ENCODE data around the gene POMT2. TPM values are rescaled to one million over a fixed set of nuclear protein-coding genes. Genes with fewer than 3 reads are reported as not detected.
A peak's percentile ranks its signal among the peaks of the same experiment; 100 is the strongest.
"Not testable (repeated sequence)": the region's sequence is repeated elsewhere in the genome, so short reads cannot be mapped to it uniquely, and the experiment has no call there.

The POMT2 gene
- total RNA-seq, 1 experiment from 2014 or later, result 7.1 TPM

DNA sequence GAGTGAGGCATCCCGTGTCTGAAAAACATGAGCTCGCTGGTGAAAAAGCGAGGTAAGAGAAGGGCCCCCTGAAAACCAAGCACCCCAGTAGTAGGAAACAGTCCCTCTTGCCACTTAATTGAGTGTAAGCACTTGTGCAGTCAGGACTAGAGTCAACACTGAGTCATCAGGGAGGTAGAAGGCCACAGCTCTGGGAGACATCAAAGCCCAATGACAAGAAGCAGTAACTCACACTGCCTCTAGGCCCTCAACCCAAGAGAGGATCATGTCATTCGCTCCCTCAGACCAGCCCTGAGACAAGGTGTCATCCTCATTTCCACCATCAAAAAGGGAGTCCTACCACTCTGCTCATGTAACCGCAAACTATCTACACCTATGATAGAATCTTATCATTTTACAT is 17.8 kb downstream of the POMT2 start:
- Histone ChIP-seq H3K27ac (peak overlapping the region; percentile 13; the same call in 1 of the 2 replicates), H3K27me3 (replicated peaks) (no peaks in the 10 kb centered on the region), H3K4me3 (no peak overlapping the region), H3K9me3 (replicated peaks) (no peaks in the 10 kb centered on the region), H3K36me3 (no peaks in the 10 kb centered on the region; the same call in 1 of the 2 replicates), H3K4me1 (replicated peaks) (peaks cover 47% of the 10 kb centered on the region)
- DNase-seq (ENCODE audit: low read depth in 1 of 2, low spot score in 2 of 2), result peak; percentile 56 to 65

DNA sequence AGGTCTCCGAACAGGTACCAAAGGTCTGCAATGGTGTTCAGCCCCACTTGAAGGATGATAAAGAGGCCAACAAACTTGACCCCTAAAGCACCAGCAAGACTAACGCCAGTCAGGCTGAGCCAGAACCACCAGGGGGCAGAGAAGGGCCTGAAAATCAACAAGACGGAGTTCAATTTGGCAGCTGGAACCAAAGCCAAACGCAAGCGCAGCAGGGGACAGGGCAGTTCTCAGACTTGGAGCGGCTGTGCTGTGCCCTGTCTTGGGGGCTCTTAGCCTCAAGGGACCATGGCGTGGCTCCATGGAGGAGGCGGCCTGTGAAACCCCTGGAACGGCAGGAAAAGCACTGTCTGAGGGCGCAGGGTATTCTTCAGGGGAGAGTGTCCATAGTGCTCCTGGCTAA is 19.6 kb downstream of the POMT2 start:
- H3K9me3 ChIP-seq (replicated peaks), result no peaks in the 10 kb centered on the region

DNA sequence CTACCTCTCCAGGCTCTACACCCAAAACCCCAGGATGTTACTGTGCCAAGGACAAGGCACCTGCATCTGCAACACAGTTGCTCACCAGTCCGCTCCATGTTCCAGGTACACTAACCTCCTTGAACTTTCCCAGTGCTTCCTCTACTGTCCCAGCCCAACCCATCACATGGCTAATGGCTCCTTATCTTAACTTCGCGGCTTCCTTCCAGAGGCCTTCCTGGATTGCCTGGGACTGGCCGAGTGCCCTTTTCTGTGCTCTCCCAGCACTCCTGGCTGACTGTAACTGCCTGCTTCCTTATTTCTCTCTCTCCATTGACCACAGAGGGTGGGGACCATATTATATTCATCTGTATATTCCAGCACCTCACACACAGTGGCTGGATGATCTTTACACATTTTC is 20.9 kb downstream of the POMT2 start:
- H3K4me1 ChIP-seq (replicated peaks), result peaks cover 30% of the 10 kb centered on the region
- H3K9me3 ChIP-seq (replicated peaks), result no peaks in the 10 kb centered on the region
- H3K4me3 ChIP-seq, result no peak overlapping the region
- H3K36me3 ChIP-seq, result peaks cover 3% of the 10 kb centered on the region; the same call in 1 of the 2 replicates
- no peak overlapping the region for H3K27ac ChIP-seq
- DNase-seq (ENCODE audit: low read depth in 1 of 2, low spot score in 2 of 2), result no peak
- no peaks in the 10 kb centered on the region for H3K27me3 ChIP-seq (replicated peaks)

More for the DNA sequence above, 19.6 kb downstream of the POMT2 start:
- Histone ChIP-seq H3K4me1 (replicated peaks) (peaks cover 32% of the 10 kb centered on the region), H3K36me3 (peaks cover 3% of the 10 kb centered on the region; the same call in 1 of the 2 replicates), H3K27ac (no peak overlapping the region), H3K4me3 (no peak overlapping the region), H3K27me3 (replicated peaks) (no peaks in the 10 kb centered on the region)
- peak; percentile 68 to 76 for DNase-seq (ENCODE audit: low read depth in 1 of 2, low spot score in 2 of 2)

DNA sequence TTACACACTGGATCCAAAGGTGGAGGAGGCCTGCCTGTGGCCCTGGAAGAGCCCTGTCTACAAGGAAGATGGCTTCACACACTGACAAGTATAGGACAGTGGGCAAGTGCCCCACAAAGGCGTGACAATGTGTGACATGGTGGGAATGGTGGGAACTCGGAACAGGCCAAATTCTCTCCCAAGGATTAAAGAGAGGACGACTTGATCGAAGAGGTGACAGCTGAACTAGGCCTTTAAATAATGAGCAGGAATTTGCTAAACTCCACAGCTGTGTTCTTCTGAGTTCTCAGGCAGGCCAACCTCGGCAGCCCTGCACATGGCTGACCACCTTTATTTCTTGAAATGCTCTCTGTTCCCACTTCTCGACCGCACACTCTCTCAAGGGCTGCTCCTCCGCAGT is 23.8 kb downstream of the POMT2 start:
- no peak overlapping the region for H3K4me3 ChIP-seq
- H3K36me3 ChIP-seq, result peaks cover 3% of the 10 kb centered on the region; the same call in 1 of the 2 replicates
- H3K27me3 ChIP-seq (replicated peaks), result no peaks in the 10 kb centered on the region
- DNase-seq (ENCODE audit: low read depth in 1 of 2, low spot score in 2 of 2), result no peak
- H3K9me3 ChIP-seq (replicated peaks), result no peaks in the 10 kb centered on the region
- H3K4me1 ChIP-seq (replicated peaks), result peaks cover 5% of the 10 kb centered on the region; the same call in 1 of the 2 replicates
- H3K27ac ChIP-seq, result no peak overlapping the region

DNA sequence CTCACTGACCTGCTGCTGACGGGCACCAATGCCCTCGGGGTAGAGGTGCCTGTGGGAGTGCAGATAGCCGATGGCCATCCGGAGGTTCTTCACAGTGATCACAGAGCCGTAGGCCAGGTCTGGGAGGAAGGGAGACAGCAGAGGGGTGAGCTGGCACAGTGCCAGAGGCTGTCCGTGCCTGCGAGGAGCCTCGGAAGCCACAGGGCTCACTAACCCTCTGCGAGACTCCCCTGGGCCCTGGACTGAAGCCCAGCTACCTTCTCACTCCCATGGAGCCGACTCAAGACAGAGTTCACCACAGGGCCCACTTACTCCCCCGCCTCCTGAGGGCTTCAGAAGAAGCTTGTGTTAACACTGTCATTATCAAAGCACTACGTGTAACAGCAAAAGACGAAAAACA is 24.5 kb downstream of the POMT2 start:
- H3K27ac ChIP-seq, result no peak overlapping the region
- no peak for DNase-seq (ENCODE audit: low read depth in 1 of 2, low spot score in 2 of 2)
- H3K36me3 ChIP-seq, result 0 out of 2 replicates have a peak, but pooled peaks cover 3% of the 10 kb centered on the region
- no peaks in the 10 kb centered on the region for H3K27me3 ChIP-seq (replicated peaks)
- no peaks in the 10 kb centered on the region for H3K9me3 ChIP-seq (replicated peaks)
- H3K4me1 ChIP-seq (replicated peaks), result peaks cover 3% of the 10 kb centered on the region; the same call in 1 of the 2 replicates
- H3K4me3 ChIP-seq, result no peak overlapping the region

DNA sequence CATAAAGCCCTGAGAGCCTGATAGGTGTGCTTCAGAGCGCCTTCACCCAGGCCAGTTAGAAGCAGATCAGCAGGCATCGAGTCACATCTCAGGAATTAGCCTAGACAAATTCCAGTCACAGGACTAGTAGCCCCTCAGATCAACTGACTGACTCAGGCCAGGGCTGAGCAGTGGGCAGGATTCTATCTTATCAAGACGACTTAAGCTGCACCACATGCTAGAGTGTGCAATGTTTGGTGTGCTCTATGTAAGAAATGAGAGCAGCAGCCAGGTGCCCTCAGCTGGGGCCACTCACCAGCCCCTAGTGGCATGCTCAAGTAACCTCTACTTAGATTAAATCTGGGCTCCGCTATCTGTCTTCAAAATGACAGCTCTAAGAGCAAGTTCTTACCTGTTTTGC is 30.0 kb downstream of the POMT2 start:
- no peak for DNase-seq (ENCODE audit: low read depth in 1 of 2, low spot score in 2 of 2)
- H3K9me3 ChIP-seq (replicated peaks), result no peaks in the 10 kb centered on the region
- H3K4me1 ChIP-seq (replicated peaks), result no peaks in the 10 kb centered on the region
- no peak overlapping the region for H3K27ac ChIP-seq
- H3K27me3 ChIP-seq (replicated peaks), result no peaks in the 10 kb centered on the region
- H3K4me3 ChIP-seq, result no peak overlapping the region
- H3K36me3 ChIP-seq, result no peaks in the 10 kb centered on the region; the same call in none of the 2 replicates

DNA sequence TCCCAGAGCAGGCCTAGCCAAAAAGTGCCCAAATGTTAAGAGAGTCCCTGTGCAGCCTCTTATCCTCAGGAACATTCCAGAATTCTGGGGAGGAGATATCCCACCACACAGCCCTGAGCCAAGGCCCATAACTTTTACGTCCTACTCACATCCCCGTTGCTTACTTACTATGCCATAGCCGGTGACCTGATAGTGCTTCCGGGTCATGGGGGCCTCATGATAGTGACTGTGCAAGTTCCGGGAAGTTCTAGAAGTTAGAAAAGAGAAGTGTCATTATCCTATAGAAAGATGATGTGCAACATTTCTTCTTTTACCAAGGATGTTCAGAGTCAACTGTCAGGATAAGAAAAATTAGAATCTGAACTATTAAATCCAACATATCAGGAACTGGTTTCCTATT is 34.1 kb downstream of the POMT2 start:
- no peaks in the 10 kb centered on the region for H3K27me3 ChIP-seq (replicated peaks)
- H3K4me3 ChIP-seq, result no peak overlapping the region
- no peak overlapping the region for H3K27ac ChIP-seq

DNA sequence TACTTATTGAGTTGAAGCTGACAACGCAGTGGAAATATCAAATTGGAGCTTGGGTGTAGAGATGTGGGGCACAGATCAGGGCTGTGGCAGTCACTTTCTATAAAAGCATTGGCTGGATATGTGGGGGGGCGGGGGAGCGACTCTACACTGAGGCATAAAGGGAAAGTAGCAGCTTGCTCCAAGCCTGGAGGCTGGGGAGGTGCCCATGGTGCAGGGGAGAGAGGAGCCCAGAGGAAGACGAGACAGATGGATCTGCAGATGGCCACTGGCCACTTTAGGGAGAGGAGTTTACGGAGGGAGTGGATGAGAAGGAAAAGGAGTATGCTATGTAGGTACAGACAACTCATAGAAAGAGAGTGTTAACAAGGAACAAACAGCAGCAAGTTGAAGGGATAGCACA is 36.2 kb downstream of the POMT2 start:
- no peaks in the 10 kb centered on the region for H3K27me3 ChIP-seq (replicated peaks)
- no peak overlapping the region for H3K27ac ChIP-seq
- no peak for DNase-seq (ENCODE audit: low read depth in 1 of 2, low spot score in 2 of 2)
- no peak overlapping the region for H3K4me3 ChIP-seq
- no peaks in the 10 kb centered on the region for H3K9me3 ChIP-seq (replicated peaks)
- H3K4me1 ChIP-seq (replicated peaks), result no peaks in the 10 kb centered on the region
- H3K36me3 ChIP-seq, result peaks cover 2% of the 10 kb centered on the region

More for the DNA sequence above, 34.1 kb downstream of the POMT2 start:
- DNase-seq (ENCODE audit: low read depth in 1 of 2, low spot score in 2 of 2), result no peak
- H3K9me3 ChIP-seq (replicated peaks), result no peaks in the 10 kb centered on the region
- peaks cover 2% of the 10 kb centered on the region for H3K36me3 ChIP-seq
- no peaks in the 10 kb centered on the region for H3K4me1 ChIP-seq (replicated peaks)

DNA sequence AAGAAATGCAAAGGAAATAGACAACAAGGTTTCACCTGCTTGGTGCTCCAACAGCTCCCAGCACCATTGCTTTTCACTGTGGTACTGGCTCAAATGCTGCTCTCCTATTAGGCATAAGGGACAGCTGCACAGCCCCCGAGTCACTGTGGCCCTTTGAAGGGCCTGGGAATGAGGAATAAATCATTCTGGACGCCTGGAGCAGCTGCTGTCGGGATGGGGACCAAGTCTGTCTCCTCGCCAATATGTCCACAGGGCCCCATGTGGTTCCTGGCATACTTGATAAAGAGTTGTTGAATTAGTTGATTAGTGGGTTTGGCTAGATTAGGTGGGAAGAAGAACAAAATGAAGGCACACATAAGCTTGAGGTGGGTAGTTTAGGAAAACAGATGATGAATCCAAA is 36.6 kb downstream of the POMT2 start:
- Histone ChIP-seq H3K27ac (no peak overlapping the region), H3K9me3 (replicated peaks) (no peaks in the 10 kb centered on the region), H3K27me3 (replicated peaks) (no peaks in the 10 kb centered on the region), H3K4me3 (no peak overlapping the region), H3K4me1 (replicated peaks) (no peaks in the 10 kb centered on the region), H3K36me3 (peaks cover 2% of the 10 kb centered on the region)
- DNase-seq (ENCODE audit: low read depth in 1 of 2, low spot score in 2 of 2), result no peak

DNA sequence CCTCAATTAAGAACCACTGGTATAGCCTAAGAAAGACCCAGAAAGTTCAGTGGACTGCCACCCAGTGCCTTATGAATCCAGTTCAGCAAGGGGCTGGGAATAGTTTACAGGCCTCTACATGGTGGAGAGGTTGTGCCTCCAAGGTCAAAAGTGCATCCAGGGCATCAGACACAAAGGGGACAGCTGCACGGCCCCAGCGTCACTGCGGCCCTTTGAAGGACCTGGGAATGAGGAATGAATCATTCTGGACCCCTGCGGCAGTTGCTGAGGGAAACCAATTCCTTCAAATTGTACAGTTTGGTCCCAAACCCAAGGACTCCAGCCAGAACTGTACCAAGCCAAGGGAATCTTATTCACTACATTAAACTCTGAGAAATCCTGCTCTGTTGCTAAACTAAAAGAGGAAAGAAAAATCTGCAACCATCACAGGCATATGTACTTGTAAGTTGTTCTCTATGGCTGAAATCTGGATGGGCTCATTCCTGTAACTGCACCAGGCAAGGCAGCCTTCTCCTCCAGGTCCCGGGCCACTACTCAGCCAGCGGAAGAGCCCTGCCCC is 38.8 kb downstream of the POMT2 start:
- Histone ChIP-seq H3K36me3 (peaks cover 2% of the 10 kb centered on the region), H3K4me3 (no peak overlapping the region)

DNA sequence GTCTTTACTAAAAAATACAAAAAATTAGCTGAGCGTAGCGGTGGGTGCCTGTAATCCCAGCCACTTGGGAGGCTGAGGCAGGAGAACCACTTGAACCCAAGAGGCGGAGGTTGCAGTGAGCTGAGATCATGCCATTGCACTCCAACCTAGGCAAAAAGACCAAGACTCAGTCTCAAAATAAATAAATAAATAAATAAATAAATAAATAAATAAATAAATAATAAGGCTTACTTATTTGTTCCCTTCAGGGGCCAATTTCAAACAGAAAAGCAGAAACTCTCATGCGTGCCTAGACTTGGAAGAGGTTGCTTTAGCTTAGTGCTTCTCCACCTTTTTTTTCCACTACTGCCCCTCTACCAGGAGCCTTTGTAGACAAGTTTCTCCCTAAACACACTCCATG is 39.8 kb downstream of the POMT2 start:
- DNase-seq (ENCODE audit: low read depth in 1 of 2, low spot score in 2 of 2); H3K27me3 ChIP-seq (replicated peaks); H3K27ac ChIP-seq; H3K36me3 ChIP-seq; H3K4me3 ChIP-seq; H3K9me3 ChIP-seq (replicated peaks); H3K4me1 ChIP-seq (replicated peaks): not testable (repeated sequence)

More for the DNA sequence above, 38.8 kb downstream of the POMT2 start:
- Histone ChIP-seq H3K27me3 (replicated peaks) (no peaks in the 10 kb centered on the region), H3K27ac (no peak overlapping the region), H3K4me1 (replicated peaks) (no peaks in the 10 kb centered on the region), H3K9me3 (replicated peaks) (no peaks in the 10 kb centered on the region)
- no peak for DNase-seq (ENCODE audit: low read depth in 1 of 2, low spot score in 2 of 2)

DNA sequence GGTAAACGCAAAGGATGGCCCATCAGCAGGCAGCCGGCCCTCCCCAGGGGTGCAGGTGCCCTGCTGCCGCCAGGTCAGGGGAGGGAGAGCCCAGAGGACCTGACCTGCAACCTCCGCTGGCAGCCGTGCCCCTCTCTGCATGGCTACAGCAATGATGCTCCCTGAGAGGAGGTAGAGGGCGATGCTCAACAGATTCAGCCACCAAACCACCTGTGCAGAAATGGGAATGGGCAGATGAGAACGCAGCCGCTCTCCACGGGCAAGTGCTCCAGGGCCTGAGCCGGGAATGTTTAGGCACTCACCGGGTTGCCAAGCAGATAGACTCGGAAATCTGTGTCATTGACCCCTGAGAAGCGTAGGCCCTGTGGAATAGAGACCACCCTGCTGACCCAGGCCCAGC is 41.0 kb downstream of the POMT2 start:
- no peaks in the 10 kb centered on the region for H3K4me1 ChIP-seq (replicated peaks)
- H3K27me3 ChIP-seq (replicated peaks), result no peaks in the 10 kb centered on the region
- H3K4me3 ChIP-seq, result no peak overlapping the region
- H3K9me3 ChIP-seq (replicated peaks), result no peaks in the 10 kb centered on the region
- peaks cover 2% of the 10 kb centered on the region; the same call in 1 of the 2 replicates for H3K36me3 ChIP-seq
- no peak overlapping the region for H3K27ac ChIP-seq
- no peak for DNase-seq (ENCODE audit: low read depth in 1 of 2, low spot score in 2 of 2)

DNA sequence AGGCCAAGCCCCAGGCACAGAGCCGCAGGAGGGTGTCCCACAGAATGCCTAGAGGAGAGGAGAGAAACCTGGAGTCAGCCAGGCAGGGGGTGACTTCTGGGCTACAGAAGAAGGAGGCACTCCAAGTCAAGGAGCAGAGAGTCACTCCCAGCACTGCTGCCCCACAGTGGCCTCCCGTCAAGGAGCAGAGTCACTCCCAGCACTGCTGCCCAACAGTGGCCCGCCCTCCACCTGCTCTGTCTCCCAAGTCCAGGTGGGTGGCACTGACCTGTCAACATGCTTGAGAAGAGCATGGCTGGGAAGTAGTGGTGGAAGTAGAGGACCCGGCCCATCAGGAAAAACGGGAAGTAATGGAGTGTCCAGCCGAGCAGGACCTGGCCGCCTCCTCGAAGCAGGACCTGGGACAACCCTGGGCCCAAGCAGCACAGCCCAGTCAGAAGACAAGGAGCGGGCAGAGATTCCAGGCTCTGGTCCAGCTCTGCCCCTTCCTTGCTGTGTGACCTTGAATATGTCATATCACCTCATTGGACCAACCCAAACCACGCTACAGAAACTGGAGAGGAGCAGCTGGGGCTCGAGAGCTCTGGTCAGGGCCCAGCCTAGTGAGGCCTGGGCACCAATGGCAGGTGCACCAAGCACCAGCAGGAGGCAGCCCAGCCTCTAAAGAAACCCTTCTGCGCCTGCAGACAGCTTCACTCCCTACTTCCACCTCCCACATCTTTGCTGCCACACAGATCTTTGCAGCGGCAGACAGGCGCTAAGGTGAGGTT is 42.0 kb downstream of the POMT2 start:
- H3K4me3 ChIP-seq, result no peak overlapping the region
- no peaks in the 10 kb centered on the region for H3K9me3 ChIP-seq (replicated peaks)
- H3K4me1 ChIP-seq (replicated peaks), result no peaks in the 10 kb centered on the region
- H3K27me3 ChIP-seq (replicated peaks), result no peaks in the 10 kb centered on the region
- H3K27ac ChIP-seq, result no peak overlapping the region
- H3K36me3 ChIP-seq, result peaks cover 2% of the 10 kb centered on the region; the same call in 1 of the 2 replicates
- DNase-seq (ENCODE audit: low read depth in 1 of 2, low spot score in 2 of 2), result no peak

DNA sequence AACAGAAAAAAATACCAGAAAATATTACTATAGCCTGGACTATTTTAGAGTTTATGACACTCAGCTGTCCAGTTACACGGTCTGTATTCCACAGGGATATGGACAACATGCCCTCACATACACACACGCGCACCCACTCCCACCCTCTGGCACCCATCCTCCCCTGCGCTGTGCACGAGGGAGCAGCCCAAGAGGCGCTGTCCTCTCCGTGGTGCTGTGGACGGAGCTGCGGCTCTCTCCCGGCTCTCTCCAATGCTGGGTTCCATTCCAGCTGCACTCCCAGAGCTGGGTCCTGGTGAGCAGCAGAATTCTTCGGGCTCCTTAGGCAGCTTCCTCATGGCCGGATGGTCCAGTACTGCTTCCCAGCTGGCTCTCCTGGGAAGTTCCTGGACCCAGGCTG is 43.7 kb downstream of the POMT2 start:
- Histone ChIP-seq H3K27ac (no peak overlapping the region), H3K27me3 (replicated peaks) (no peaks in the 10 kb centered on the region), H3K4me1 (replicated peaks) (no peaks in the 10 kb centered on the region), H3K36me3 (no peaks in the 10 kb centered on the region), H3K9me3 (replicated peaks) (no peaks in the 10 kb centered on the region), H3K4me3 (no peak overlapping the region)
- no peak for DNase-seq (ENCODE audit: low read depth in 1 of 2, low spot score in 2 of 2)
